SK-N-SH treated with all-trans-retinoic acid at 6 μM for 48 hours (cell line): ENCODE measurements around the gene CYP2W1.

Source experiments
- ATAC-seq: fragments of 200-7000 bp; cut with Tn5 transposase; 3 replicates; pipeline ENCODE4 v1.9.1; 2020; ENCODE audit warnings: mild to moderate bottlenecking, moderate library complexity
- ARNTL ChIP-seq: fragments of 450-650 bp; formaldehyde crosslinking; IDR thresholded peaks from 2 replicates; pipeline ENCODE4 v1.5.0; 2020; ENCODE audit warnings: low read depth, mild to moderate bottlenecking, moderate library complexity, borderline replicate concordance
- BACH2 ChIP-seq: fragments of 250-450 bp; sonication (Bioruptor Pico); IDR thresholded peaks from 2 replicates; pipeline ENCODE4 v1.9.0; 2021; ENCODE audit warnings: mild to moderate bottlenecking, borderline replicate concordance
- ESRRG ChIP-seq: fragments of 250-450 bp; sonication (Bioruptor Pico); IDR thresholded peaks from 2 replicates; pipeline ENCODE4 v1.6.1; 2021; ENCODE audit warnings: mild to moderate bottlenecking
- GLIS3 ChIP-seq: fragments of 250-450 bp; sonication (Bioruptor Pico); IDR thresholded peaks from 2 replicates; pipeline ENCODE4 v1.5.0; 2020; ENCODE audit warnings: mild to moderate bottlenecking, moderate library complexity
- ISL1 ChIP-seq: fragments of 250-450 bp; sonication (Bioruptor Pico); IDR thresholded peaks from 2 replicates; pipeline ENCODE4 v2.1.2; 2022; ENCODE audit warnings: mild to moderate bottlenecking, moderate library complexity
- OSR1 ChIP-seq: fragments of 250-450 bp; sonication (Bioruptor Pico); IDR thresholded peaks from 2 replicates; pipeline ENCODE4 v1.8.0; 2022; ENCODE audit warnings: moderate library complexity, mild to moderate bottlenecking, inconsistent platforms
- PPARA ChIP-seq: fragments of 250-450 bp; sonication (Bioruptor Pico); IDR thresholded peaks from 2 replicates; pipeline ENCODE4 v1.5.0; 2020; ENCODE audit warnings: mild to moderate bottlenecking, borderline replicate concordance
- SNAI2 ChIP-seq: fragments of 250-450 bp; sonication (Bioruptor Pico); IDR thresholded peaks from 2 replicates; pipeline ENCODE4 v1.5.0; 2020; ENCODE audit warnings: mild to moderate bottlenecking, moderate library complexity
- TCF4 ChIP-seq: fragments of 250-450 bp; sonication (Bioruptor Pico); IDR thresholded peaks from 2 replicates; pipeline ENCODE4 v1.8.0; 2021; ENCODE audit warnings: mild to moderate bottlenecking, moderate library complexity, borderline replicate concordance
- TOX ChIP-seq: fragments of 250-450 bp; sonication (Bioruptor Pico); IDR thresholded peaks from 2 replicates; pipeline ENCODE4 v1.8.0; 2021; ENCODE audit warnings: mild to moderate bottlenecking, moderate library complexity, borderline replicate concordance
- ZC3H10 ChIP-seq: fragments of 250-450 bp; sonication (Bioruptor Pico); IDR thresholded peaks from 2 replicates; pipeline ENCODE4 v1.5.1; 2021; ENCODE audit warnings: mild to moderate bottlenecking, moderate library complexity
- ZFP3 ChIP-seq: fragments of 250-450 bp; sonication (Bioruptor Pico); IDR thresholded peaks from 2 replicates; pipeline ENCODE4 v1.5.0; 2020; ENCODE audit warnings: mild to moderate bottlenecking, moderate library complexity
- ZFP30 ChIP-seq: fragments of 450-650 bp; formaldehyde crosslinking; IDR thresholded peaks from 2 replicates; pipeline ENCODE4 v1.5.0; 2022; ENCODE audit warnings: mild to moderate bottlenecking, moderate library complexity
- ZNF565 ChIP-seq: fragments of 450-650 bp; formaldehyde crosslinking; conservative IDR thresholded peaks from 2 replicates; pipeline ENCODE4 v1.5.0; 2020; ENCODE audit warnings: low read depth, mild to moderate bottlenecking, moderate library complexity
- ZNF8 ChIP-seq: fragments of 450-650 bp; formaldehyde crosslinking; IDR thresholded peaks from 2 replicates; pipeline ENCODE4 v1.5.0; 2020; ENCODE audit warnings: mild to moderate bottlenecking, moderate library complexity
- TF ChIP-seq, protein P1 (sequence below): fragments of 250-450 bp; sonication (Bioruptor Pico); IDR thresholded peaks from 2 replicates; pipeline ENCODE4 v1.5.0; 2020; ENCODE audit warnings: mild to moderate bottlenecking, moderate library complexity
- TF ChIP-seq, protein P2 (sequence below): fragments of 250-450 bp; sonication (Bioruptor Pico); IDR thresholded peaks from 2 replicates; pipeline ENCODE4 v1.8.0; 2021; ENCODE audit warnings: low read depth, mild to moderate bottlenecking, moderate library complexity, borderline replicate concordance
- TF ChIP-seq, protein P3 (sequence below): fragments of 250-450 bp; sonication (Bioruptor Pico); IDR thresholded peaks from 2 replicates; pipeline ENCODE4 v1.5.1; 2021; ENCODE audit warnings: mild to moderate bottlenecking, moderate library complexity
- TF ChIP-seq, protein P4 (sequence below): fragments of 250-450 bp; sonication (Bioruptor Pico); IDR thresholded peaks from 2 replicates; pipeline ENCODE4 v1.5.1; 2020; ENCODE audit warnings: low read depth, mild to moderate bottlenecking, moderate library complexity

The CYP2W1 gene

DNA sequence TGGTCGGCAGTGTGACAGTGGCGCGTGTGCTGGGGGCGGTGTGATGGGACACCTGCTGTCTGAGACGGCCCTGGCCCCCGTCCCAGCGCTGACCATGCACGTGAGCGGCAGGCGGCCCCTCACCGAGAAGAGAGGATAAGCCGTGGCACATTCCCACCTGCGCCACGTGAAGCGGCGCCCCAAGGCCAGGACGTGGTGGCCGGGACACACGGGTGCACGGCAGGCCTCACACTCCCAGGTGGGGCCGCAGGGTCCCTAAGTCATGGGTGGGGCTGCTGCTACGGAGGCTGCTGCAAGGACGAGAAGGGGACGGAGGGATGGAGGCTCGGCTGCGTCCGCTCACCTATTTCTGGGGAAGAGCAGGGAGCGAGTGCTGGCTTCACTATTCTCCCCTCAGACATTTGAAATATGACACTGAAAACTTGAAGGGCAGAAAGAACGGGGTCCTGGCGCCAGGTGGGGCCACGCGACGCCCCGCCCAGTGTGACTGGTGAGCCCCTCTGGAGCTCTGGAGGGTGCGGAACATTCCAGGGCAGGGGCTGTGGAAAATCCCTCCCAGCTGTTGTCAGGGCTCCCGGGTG lies 7.5 kb downstream of the CYP2W1 start:
- ATAC-seq: no peak
- TF ChIP-seq, protein P1, sequence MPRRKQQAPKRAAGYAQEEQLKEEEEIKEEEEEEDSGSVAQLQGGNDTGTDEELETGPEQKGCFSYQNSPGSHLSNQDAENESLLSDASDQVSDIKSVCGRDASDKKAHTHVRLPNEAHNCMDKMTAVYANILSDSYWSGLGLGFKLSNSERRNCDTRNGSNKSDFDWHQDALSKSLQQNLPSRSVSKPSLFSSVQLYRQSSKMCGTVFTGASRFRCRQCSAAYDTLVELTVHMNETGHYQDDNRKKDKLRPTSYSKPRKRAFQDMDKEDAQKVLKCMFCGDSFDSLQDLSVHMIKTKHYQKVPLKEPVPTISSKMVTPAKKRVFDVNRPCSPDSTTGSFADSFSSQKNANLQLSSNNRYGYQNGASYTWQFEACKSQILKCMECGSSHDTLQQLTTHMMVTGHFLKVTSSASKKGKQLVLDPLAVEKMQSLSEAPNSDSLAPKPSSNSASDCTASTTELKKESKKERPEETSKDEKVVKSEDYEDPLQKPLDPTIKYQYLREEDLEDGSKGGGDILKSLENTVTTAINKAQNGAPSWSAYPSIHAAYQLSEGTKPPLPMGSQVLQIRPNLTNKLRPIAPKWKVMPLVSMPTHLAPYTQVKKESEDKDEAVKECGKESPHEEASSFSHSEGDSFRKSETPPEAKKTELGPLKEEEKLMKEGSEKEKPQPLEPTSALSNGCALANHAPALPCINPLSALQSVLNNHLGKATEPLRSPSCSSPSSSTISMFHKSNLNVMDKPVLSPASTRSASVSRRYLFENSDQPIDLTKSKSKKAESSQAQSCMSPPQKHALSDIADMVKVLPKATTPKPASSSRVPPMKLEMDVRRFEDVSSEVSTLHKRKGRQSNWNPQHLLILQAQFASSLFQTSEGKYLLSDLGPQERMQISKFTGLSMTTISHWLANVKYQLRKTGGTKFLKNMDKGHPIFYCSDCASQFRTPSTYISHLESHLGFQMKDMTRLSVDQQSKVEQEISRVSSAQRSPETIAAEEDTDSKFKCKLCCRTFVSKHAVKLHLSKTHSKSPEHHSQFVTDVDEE (CRISPR knock-in tag): no peak
- TF ChIP-seq ARNTL (CRISPR knock-in tag): no peak
- TF ChIP-seq ZNF565 (CRISPR knock-in tag): no peak
- TF ChIP-seq, protein P2, sequence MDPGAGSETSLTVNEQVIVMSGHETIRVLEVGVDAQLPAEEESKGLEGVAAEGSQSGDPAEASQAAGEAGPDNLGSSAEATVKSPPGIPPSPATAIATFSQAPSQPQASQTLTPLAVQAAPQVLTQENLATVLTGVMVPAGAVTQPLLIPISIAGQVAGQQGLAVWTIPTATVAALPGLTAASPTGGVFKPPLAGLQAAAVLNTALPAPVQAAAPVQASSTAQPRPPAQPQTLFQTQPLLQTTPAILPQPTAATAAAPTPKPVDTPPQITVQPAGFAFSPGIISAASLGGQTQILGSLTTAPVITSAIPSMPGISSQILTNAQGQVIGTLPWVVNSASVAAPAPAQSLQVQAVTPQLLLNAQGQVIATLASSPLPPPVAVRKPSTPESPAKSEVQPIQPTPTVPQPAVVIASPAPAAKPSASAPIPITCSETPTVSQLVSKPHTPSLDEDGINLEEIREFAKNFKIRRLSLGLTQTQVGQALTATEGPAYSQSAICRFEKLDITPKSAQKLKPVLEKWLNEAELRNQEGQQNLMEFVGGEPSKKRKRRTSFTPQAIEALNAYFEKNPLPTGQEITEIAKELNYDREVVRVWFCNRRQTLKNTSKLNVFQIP (CRISPR knock-in tag): no peak
- no peak for TF ChIP-seq BACH2 (CRISPR knock-in tag)
- TF ChIP-seq SNAI2 (CRISPR knock-in tag): no peak
- TF ChIP-seq, protein P3, sequence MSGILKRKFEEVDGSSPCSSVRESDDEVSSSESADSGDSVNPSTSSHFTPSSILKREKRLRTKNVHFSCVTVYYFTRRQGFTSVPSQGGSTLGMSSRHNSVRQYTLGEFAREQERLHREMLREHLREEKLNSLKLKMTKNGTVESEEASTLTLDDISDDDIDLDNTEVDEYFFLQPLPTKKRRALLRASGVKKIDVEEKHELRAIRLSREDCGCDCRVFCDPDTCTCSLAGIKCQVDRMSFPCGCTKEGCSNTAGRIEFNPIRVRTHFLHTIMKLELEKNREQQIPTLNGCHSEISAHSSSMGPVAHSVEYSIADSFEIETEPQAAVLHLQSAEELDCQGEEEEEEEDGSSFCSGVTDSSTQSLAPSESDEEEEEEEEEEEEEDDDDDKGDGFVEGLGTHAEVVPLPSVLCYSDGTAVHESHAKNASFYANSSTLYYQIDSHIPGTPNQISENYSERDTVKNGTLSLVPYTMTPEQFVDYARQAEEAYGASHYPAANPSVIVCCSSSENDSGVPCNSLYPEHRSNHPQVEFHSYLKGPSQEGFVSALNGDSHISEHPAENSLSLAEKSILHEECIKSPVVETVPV (CRISPR knock-in tag): no peak
- TF ChIP-seq PPARA: no peak
- TF ChIP-seq TOX: no peak
- TF ChIP-seq ISL1 (CRISPR knock-in tag): no peak
- no peak for TF ChIP-seq ESRRG (CRISPR knock-in tag)
- no peak for TF ChIP-seq ZNF8 (CRISPR knock-in tag)
- no peak for TF ChIP-seq GLIS3
- TF ChIP-seq ZC3H10 (CRISPR knock-in tag): no peak
- TF ChIP-seq, protein P4, sequence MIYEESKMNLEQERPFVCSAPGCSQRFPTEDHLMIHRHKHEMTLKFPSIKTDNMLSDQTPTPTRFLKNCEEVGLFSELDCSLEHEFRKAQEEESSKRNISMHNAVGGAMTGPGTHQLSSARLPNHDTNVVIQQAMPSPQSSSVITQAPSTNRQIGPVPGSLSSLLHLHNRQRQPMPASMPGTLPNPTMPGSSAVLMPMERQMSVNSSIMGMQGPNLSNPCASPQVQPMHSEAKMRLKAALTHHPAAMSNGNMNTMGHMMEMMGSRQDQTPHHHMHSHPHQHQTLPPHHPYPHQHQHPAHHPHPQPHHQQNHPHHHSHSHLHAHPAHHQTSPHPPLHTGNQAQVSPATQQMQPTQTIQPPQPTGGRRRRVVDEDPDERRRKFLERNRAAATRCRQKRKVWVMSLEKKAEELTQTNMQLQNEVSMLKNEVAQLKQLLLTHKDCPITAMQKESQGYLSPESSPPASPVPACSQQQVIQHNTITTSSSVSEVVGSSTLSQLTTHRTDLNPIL: no peak
- TF ChIP-seq TCF4: no peak

DNA sequence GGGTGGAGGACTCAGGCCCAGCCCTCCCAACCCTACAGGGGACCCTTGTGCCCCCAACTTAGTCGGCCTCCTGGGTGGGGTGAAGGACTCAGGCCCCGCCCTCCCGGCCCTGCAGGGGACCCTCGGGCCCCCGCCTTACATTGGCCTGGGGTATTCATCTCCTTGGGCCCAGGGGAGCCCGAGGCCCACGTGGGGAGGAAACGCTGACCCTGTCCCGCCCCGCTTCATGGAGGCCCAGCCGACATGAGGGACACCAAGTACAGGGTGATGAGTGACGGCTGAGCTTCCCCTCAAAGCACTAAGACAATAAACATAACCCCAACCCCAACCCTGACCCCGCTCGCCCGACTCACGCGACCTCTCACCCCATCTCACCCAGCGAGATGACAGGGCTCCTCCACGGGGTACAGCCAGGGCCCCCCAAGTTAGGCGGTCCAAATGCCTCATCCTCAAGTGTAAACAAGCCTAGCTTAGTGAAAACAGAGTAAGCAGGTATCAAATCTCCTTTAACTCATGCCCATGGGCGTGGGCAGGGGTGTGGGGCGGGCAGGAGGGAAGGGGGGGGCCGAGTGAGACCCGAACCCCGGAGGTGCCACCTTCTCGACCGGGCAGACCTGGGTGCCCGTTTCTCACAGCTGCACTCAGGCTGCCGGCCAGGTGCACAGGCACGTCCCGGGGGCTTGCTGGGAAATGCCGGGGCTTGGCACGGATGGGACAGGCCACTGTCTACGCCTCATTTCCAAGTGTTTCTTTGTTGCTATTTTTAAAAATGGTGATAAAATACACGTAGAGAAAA lies 8.2 kb downstream of the CYP2W1 start:
- no peak for ATAC-seq
- TF ChIP-seq BACH2 (CRISPR knock-in tag) (no peak), ARNTL (CRISPR knock-in tag) (no peak), ZNF8 (CRISPR knock-in tag) (no peak), TCF4 (no peak), ZC3H10 (CRISPR knock-in tag) (no peak)

DNA sequence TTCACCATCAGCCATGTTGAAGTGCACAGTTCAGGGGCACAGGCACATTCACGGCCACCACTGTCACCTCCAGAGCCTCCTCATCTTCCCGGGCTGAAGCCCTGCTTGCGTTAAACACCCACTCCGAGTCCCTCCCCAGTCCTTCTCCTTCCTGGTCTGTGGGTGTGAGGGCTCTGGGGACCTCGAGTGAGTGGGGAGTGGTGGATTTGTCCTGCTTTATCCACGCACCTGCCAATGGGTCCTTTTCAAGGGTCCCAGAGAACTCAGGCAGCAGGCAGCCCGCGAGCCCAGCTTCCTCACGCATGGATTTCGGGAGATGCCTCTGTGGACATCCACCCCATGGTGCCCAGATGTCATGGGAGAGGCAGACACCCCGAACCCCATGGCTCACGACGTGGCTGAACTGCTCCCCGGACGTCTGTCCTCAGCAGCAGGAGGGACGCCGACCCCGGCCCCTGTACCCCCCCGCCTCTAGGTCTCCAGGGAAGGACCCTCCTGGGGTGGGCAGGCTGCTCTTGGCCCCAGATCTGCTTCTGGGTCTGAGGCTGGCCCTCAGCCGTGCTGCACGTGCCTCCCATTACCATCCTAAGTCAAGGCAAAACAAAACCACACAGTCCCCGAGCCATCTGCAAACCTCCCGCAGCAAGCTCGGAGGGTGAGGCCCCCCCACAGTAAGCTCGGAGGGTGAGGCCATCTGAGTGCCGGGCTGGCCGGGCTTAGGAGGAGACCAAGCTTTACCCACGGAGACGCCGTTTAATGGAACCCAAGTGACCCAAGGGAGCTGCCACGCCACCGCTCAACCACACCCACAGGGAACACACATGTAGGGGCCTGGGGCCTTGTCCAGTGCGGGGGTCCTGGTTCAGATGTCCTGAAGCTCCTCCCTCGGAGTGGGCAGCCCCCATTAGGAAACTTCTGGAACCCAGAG lies 9.0 kb downstream of the CYP2W1 start:
- TF ChIP-seq ZC3H10 (CRISPR knock-in tag): no peak
- TF ChIP-seq ZFP30: no peak
- TF ChIP-seq BACH2 (CRISPR knock-in tag): no peak
- TF ChIP-seq ESRRG (CRISPR knock-in tag): no peak
- TF ChIP-seq OSR1 (CRISPR knock-in tag): no peak
- TF ChIP-seq ARNTL (CRISPR knock-in tag): no peak
- no peak for TF ChIP-seq TCF4
- no peak for TF ChIP-seq TOX
- no peak for TF ChIP-seq ZNF8 (CRISPR knock-in tag)
- no peak for TF ChIP-seq ZFP3 (CRISPR knock-in tag)
- ATAC-seq: no peak
